HCEC 1CT (cell line): ENCODE measurements around the gene HEPACAM2.

Experiments
- DNase-seq: peaks from one replicate; pipeline ENCODE4 v3.0.0-alpha.2; 2017

Gene HEPACAM2

DNA sequence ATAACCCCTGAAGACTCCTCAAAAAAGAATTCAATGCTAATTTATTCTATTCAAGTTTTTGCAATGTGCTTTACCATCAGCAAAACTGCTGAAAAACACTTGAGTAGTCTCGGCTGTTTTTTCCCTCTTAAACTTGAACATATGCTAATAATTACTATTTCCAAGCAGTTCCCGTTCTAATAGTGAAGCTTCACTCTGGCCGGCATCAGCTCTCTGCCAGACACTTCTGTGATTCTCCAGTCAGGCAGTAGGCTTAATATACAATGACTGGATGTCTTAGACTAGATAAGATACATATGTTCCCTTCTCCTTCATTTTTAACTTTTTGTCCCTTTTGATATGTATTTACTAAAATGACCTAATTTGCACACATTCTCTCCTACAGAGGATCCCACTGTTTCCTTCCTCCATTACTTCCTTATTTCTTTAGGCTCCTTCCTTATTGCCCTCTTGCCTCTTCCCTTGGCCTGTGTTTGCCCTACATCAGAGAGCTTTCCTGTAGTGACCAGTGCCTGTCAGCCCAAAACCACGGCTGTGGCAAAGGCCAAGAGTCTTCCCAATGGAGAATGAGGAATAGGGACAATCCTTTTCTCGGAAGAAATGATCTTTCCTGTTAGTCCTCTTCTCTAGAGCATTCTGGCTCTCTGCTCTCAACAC lies 23.5 kb downstream of the HEPACAM2 start:
- DNase-seq = no peak

DNA sequence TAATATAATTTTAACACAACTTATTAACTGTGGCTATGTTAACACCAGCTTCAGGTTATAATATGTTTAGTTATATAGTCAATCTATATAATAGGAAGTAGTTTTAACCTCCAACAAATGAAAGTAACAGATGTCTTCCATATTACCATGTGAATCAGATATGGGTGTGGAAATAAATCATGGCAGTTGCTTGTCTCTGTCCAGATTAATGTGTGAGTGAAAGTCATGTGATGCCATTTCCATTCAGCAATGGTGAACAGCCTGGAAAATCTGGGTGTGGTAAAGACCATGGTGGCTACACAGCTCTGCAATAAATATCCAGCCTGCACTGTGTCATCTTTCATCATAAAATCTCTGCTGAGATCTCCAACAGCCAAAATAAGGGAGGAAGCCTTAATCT lies 27.8 kb downstream of the HEPACAM2 start:
- DNase-seq = no peak

DNA sequence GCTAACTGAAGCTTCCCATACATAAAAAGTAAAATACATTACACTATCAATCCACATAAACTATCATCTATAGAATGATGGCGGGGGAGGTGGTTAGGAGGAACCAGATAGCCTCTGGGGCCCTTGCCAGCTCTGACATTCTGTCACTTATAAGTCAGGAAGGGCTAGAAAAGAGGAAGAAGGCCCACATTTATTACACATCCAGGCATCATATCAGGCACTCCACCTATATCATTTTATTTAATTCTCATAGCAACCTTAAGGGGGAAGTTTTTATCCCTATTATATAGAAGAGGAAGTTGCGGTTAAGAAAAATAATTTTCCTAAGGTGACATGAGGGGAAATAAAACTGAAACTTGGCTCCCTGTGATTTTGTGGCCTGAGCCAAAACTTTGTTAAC lies 29.9 kb downstream of the HEPACAM2 start:
- DNase-seq = no peak

DNA sequence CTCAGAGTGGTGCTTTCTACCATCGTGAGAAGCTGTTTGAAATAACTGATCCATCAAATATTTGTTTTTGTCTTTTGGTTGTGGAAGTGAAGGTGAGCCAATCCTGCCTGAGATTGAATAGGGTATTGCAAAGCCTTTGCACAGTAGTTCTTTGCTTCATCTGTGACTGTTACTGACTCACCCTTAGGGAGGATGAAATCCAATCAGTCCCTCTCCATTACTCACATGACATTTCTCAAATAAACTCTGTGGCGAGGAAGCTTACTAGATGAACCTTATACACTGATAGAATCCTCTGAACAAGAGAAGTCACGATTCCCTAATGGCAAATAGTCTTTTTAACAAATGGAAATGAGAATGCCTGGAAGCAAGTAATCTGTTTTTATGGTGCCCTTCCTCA lies 31.9 kb downstream of the HEPACAM2 start:
- DNase-seq = peak; percentile 86

DNA sequence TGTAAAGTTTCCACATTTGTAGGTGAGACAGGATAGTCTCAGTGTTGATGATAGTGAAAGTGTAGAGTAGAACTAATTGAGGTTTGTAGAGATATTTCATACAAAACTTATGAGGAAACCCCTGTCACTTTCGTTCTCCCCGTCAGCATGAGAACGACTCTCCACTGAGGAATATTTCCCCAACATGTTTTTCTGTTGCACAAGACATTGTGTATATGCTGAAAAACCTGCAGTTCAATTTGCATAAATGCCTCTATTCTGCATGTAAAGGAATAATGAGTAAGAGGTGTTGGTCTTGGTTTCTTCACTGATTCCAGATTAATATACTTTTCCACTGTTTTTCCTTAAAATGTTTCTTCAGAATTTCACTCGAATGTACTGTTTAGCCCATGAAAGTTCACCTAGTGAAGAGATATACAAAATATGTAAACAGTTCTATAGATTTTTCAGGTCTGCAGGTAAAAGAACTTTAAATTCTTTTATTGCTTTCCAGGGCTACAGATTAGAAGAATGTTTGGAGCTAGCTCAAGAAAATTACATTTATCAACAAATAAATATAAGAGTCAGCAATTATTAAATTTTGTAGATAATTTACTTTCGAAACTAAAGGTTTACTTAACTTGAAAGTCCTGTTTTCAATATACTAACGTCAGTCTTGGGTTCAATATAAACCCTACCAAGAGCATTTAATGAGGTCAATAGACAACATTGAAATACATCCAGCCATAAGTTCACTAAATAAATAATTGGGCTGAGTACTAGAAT lies 37.2 kb downstream of the HEPACAM2 start:
- DNase-seq = no peak

DNA sequence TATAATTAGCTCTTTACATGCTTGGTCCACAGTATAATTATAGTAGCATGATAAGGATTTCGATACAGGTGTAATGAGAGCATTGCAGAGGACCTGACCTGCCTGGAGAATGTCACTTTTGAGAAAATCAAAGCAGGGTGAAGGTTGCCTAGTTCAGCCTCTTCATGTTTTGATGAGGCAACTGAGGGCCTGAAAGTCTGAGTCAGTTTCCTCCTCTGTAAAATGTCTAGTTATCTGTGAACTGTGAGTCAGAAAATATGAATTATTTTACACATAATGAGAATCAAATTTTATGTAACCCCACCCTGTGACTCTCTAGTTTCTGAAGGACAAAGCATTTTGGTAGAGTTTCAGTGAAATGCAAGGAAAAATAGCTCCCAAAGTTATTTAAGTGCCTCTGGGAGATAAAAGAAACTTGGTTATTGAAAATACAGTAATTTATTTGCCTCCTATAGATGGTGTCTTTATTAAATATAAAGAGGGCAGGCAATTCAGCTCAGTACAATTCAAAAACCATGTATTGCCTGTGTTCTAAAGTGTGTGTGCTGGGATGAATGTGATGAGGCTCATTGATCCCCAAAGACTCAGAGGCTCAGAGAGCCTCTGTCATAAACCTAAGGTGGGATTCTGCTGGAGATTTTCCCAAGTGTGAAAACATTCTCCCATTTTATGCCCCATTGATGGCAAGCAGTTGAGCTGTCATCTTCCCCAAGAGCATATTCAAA lies 40.8 kb downstream of the HEPACAM2 start:
- DNase-seq = peak; percentile 58

DNA sequence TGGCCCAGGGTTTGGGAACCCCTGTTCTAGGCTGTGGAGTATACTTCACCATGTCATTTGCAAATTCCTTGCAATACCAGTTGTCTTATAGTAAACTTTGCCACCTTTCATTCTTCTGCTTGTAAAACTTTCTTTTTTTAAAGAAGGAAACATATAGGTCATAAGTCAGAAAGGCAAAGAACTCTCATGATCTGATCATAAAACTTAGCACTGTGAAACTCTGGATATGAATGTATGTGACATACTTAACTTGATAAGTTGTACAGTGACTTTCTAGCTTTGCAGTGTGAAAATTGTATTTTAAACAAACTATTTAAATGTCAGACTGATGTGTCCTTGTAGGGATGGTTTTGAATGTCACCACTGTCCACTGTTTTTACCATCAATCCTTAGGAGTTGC lies 47.1 kb downstream of the HEPACAM2 start:
- no peak for DNase-seq

DNA sequence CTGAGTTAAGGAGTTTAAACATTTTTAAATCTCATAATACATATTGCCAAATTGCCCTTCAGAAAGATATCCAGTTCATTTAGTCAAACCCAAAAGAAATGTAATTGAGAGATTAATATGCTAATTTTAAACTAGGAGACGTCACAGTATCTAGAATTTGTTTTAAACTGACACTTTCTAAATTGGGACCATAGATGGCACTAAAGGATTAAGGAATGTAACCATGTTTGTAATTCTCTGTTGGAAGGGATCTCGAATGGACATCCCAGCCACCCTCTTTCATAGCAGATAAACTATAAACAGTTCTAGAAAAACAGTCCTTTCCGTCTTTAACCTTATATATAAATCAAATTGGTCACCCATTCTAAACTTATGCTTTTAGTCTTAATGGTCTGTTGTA lies 48.1 kb downstream of the HEPACAM2 start:
- DNase-seq = peak; percentile 37

DNA sequence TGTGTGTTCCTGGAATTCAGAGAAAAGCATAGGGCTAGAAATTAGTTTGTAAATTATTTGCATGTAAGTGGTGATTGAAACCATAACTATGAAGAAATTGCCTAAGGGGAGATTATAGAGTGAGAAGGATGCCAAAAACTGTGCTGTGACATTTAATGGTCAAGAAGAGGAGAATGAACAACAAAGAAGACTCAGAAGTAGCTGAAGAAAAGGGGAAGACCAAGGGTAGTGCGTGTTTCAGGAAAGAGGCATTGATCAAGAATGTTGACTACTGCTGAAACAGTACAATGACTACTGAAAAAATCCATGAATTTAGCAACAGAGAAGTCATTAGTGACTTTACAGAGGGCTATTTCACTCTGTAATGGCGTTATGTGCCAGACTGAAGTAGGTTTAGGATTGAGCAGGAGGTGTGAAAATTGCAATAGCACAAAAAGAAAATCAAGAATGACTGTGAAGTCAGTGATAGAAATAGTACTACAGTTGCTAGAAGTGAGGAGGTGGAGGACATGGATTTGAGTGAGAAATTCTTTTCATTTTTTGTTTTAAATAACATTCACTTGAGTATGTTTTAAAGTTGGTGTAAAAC lies 49.2 kb downstream of the HEPACAM2 start:
- DNase-seq = no peak

DNA sequence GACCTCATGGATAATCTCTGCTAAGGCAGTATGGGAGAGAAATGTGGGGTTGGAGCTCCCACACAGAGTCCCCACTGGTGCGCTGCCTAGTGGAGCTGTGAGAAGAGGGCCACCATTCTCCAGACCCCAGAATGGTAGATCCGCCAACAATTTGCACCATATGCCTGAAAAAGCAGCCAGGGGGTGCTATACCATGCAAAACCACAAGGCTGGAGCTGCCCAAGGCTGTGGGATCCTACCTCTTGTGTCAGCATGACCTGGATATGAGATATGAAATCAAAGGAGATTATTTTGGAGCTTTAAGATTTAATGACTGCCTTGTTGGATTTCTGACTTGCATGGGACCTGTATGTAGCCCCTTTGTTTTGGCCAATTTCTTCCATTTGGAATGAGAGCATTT lies 51.0 kb downstream of the HEPACAM2 start:
- DNase-seq = no peak

DNA sequence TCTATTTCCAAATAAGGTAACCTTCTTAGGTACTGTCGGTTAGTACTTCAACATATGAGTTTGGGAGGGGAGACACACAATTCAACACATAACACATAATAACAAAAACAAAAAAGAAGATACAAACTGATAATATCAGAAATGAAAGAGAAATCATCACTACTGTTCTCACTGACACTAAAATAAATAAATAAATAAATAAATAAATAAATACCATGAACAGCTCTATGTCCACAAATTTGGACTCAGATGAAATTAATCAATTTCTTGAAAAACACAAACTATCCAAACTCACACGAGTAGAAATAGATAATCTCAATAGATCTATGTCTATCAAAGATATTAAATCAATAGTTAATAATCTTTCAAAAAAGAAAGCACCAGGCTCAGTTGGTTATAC lies 53.6 kb downstream of the HEPACAM2 start:
- no peak for DNase-seq

DNA sequence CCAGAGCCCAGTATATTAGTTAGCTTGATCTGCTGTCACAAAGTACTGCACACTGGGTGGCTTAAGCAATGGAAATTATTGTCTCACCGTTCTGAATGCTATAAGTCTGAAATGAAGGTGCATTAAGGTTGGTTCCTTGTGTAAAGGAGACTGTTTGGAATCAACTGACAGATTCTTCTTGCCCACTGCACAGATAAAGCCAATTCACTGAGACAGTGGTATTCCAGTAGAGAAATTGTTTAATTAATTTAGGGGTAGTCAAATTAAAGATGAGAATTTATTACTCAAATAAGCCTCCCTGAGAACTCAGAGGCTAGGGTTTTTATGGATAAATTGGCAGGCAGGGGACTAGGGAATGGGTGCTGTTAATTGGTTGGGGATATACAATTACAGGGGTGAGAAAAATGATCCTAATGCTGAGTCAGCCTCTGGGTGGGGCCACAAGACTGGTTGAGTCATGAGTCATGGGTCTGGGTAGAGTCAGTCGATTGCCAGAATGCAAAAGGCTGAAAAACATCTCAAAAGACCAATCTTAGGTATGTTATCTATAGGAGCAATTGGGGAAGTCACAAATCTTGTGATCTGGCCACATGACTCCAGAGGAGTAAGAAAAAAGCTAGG lies 54.6 kb downstream of the HEPACAM2 start:
- no peak for DNase-seq

DNA sequence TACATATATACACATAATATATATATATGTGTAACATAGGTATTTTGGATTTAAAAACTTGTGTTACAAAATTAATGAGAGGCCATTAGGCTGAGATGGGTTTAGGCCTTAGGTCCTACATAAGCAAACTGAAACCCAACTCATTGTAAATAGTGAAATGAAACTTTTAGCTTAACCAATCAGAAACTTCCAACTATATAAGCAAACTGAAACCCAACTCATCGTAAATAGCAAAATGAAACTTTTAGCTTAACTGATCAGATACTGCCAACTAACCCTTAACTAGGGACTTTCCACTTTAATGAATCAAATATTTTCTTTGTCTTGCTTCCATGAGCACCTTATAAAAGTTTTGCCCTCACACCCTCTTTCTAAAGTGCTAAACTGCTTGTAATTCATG lies 60.8 kb downstream of the HEPACAM2 start:
- DNase-seq = peak; percentile 36

DNA sequence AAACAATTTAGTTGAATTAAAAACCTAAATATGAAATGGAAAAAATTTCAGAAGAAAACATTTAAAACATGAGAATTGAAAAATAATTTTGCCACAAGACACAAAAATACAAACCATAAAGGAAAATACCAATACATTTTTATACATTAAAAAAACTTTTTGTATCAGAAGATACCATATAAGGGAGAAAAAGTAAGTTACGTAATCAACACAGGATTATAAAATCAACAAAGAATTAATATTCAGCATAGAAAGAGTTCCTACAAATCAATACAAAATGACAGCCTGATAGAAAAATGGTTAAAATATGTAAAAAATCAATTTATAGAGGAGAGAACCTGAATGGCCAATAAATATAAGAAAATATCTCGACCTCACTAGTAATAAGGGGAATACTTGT lies 61.5 kb downstream of the HEPACAM2 start:
- DNase-seq = no peak

DNA sequence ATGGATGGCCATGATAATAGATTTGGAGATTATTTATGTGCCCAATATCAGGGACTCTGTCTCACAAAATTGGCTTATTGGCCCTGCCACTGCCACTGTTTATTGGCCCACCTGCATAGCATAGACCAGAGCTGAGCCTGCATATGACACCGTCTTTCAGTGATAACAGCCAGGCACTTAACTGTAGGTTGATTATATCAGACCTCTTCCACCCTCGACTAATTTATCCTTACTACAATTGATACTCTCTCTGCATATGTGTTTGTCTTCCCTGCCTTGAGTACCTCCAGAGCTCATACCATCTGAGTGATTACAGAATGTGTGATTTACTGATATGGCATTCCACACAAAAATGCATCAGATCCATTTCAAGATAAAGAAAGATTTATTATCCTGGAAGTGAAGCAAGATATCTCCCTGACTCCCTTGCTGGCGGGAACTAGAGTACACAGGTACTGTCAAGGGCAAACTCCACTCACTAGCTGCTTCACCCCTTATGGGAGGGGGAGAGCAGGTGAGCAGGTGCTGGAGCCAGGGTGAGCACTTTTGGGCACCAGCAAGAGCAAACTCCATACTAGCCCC lies 65.0 kb downstream of the HEPACAM2 start:
- no peak for DNase-seq

DNA sequence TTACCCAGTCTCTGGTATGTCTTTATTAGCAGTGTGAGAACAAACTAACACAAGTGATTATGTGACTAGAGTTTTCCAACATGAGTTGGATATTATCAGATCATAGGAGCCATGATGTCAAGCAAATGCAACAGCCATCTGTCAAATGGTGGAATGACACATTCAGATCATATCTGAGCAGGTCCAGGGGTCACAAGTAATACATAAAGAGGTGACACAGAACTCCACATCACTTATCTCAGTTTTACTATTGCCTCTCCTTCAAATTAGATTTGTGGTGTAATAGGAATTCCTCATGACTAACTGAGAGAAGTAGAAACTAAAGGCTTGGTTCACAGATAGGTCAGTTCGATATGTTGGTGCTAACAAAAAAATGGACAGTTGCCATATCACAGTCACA lies 65.9 kb downstream of the HEPACAM2 start:
- no peak for DNase-seq

DNA sequence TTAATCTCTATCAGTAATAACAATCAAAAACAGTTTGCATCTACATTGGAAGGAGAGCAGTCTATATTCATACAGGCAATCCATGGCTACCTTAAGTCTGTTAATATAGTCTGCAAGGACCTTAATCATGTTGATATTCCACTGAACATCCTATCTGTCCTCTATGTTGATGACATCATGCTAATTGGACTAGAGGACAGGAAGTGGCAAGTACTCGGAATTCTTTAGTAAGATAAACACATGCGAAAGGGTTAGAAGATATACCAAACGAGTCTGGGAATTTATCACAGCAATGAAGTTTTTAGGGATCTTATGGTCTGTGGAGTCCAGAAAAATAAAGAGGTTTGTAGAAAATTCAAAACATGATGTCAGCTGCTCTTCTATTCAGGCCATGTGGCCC lies 66.8 kb downstream of the HEPACAM2 start:
- DNase-seq = peak; percentile 19

DNA sequence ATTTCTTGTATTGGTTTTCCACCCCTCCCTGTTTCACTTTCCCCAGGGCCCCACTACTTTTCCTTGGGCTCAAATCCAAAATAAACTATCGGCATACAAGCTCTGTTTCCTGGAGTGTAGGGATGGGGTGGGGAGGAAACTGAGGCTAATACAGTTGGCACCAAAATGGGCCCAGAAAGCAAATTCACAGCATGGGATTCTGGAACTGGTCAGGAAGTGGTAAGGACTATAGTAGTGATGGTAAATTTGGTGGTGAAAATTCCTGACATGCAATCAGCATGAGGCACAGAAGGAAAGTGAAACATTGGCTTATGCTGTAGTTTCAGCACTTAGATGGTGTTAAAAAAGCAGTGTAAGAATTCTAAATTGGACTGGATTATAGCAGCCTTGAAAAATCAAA lies 69.4 kb downstream of the HEPACAM2 start:
- DNase-seq = peak; percentile 25

DNA sequence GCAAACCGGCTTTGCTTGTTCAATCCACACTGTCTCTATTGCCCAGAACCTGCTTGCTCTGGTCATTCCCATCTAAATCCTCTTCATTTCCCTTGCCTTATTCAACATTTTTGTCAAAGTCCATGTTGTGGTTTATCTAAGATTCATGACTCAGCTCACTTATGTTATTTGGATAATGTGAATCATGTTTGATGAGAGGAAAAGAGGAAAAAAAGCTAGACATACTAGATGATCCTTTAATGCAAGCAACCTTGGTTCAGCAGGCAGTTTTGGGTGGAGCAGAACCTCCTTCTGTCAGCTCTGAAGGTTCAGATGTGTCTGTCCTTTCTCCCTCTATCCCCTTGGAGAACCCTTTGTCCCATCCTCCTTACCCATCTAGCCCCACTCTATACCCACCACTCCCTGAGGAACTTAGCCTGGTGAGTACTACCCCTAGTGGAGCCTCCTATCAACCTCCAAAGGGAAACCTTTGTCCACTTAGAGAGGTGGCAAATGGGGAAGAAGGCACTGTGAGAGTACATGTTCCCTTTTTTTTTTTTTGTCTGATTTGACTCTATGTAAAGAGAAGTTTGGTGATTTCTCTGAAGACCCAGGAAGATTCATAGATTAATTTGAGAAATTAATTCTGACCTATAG lies 76.0 kb downstream of the HEPACAM2 start:
- peak; percentile 77 for DNase-seq

DNA sequence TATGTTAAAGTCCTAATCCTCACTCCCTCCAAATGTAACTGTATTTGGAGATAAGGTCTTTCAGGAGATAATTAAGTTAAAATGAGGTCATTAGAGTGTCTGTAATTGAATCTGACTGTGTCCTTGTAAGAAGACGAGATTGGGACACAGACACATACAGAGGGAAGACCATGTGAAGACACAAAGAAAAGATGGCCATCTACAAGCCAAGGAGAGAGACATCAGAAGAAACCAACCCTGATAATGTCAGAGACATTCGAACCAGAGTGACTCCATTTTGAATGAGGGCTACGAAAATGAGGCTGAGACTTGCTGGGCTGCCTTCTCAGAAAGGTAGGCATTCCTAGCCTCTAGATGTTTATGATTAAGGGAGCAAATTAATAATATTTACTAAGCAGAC lies 77.5 kb downstream of the HEPACAM2 start:
- no peak for DNase-seq

DNA sequence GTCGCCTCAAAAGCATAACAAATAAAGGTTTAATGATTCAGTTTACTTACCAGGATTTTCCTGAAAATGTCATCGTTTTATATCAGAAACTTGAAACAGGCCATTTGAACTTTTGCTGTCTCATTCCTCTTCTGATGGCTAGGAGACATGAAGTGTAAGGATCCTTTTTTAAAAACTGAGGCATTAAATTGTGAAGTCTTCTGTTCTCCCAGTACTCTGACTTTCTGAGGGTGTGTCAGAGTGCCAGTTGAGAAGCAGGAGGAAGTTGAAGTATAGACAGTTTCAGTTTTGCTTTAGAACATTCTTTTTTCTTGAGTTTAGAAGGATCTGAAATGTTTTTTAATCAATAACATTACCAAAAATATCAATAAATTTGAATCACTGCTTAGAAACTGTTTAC lies 78.1 kb downstream of the HEPACAM2 start, which contains the start of gene SAMD9L:
TSS of gene SAMD9L (minus strand) at position 242 of the 400 bp plus-strand sequence. CDS start 12,414 bp downstream, outside the sequence.
- no peak for DNase-seq

DNA sequence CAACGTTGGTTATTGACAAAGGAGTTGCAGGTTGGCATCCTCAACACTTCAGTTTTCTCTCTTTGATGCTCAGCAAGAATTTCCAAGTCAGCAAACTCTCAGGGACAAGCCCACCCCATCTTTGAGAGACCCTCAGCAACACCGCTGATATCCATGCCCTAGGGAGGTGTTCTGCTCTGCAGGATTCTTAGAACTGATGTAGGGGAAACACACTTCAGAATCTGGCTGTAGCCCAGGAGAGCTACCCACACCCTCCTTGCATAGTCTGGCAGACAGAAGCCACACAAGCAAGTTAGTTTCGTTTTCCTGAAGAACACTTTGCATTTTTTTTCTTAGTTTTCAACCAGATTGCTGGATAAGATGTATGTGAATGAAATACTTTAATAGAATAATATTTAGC lies 78.9 kb downstream of the HEPACAM2 start:
- DNase-seq = peak; percentile 57
